HepG2 (cell line): ENCODE data around the gene MSI2.

Experiments used
- CREB1 ChIP-seq, 2 experiments: fragments of 450-650 bp in 1 of 2; IDR thresholded peaks; 2 replicates each; pipeline ENCODE4 v1.6.1; 2016 to 2017; ENCODE audit warnings: control low read depth in 1 of 2, mild to moderate bottlenecking in 1 of 2, missing compliant biosample characterization in 1 of 2, missing genetic modification characterization in 1 of 2
- JUN ChIP-seq: sonication (generic); formaldehyde crosslinking; IDR thresholded peaks from 2 replicates; pipeline ENCODE4 v1.4.0; 2020; ENCODE audit warnings: mild to moderate bottlenecking, missing genetic modification reagents
- PCBP1 ChIP-seq: fragments of 200-400 bp; formaldehyde crosslinking; IDR thresholded peaks from 2 replicates; pipeline ENCODE4 v1.6.1; 2017; ENCODE audit warnings: mild to moderate bottlenecking, low read depth, low read length, borderline replicate concordance
- REST ChIP-seq, 2 experiments: IDR thresholded peaks; 2 replicates each; pipeline ENCODE4 v1.6.1; 2011 to 2012; ENCODE audit warnings: low read length in 2 of 2, borderline replicate concordance in 1 of 2, low read depth in 1 of 2, mild to moderate bottlenecking in 1 of 2, moderate library complexity in 1 of 2
- RFX5 ChIP-seq: IDR thresholded peaks from 2 replicates; pipeline ENCODE4 v1.6.1; 2011; ENCODE audit warnings: low read depth, low read length, improper control_type of control experiment
- ZNF441 ChIP-seq: sonication (generic); formaldehyde crosslinking; IDR thresholded peaks from 2 replicates; pipeline ENCODE4 v1.7.0; 2021; ENCODE audit warnings: missing genetic modification reagents, borderline replicate concordance
- ZNF883 ChIP-seq: sonication (generic); formaldehyde crosslinking; IDR thresholded peaks from 2 replicates; pipeline ENCODE4 v1.5.1; 2020; ENCODE audit warnings: mild to moderate bottlenecking, missing genetic modification reagents; ENCODE audit errors: not compliant biosample characterization
- ZSCAN30 ChIP-seq: sonication (generic); formaldehyde crosslinking; IDR thresholded peaks from 2 replicates; pipeline ENCODE4 v1.5.0; 2020; ENCODE audit warnings: mild to moderate bottlenecking, missing genetic modification reagents
- TF ChIP-seq, protein P1 (sequence below): sonication (generic); formaldehyde crosslinking; IDR thresholded peaks from 2 replicates; pipeline ENCODE4 v1.5.0; 2020; ENCODE audit warnings: mild to moderate bottlenecking, missing genetic modification reagents, moderate library complexity

- TF ChIP-seq REST (IDR thresholded peaks at IDR 0.05; ENCODE audit: borderline replicate concordance in 1 of 2, low read depth in 1 of 2, low read length in 2 of 2) (no peak), ZNF441 (CRISPR knock-in tag) (no peak), ZNF883 (no peak), RFX5 (no peak), ZSCAN30 (CRISPR knock-in tag) (no peak), PCBP1 (no peak), JUN (CRISPR knock-in tag) (no peak), CREB1 (IDR thresholded peaks at IDR 0.05) (no peak), CREB1 (CRISPR knock-in tag; IDR thresholded peaks at IDR 0.05) (no peak)
- TF ChIP-seq, protein P1, sequence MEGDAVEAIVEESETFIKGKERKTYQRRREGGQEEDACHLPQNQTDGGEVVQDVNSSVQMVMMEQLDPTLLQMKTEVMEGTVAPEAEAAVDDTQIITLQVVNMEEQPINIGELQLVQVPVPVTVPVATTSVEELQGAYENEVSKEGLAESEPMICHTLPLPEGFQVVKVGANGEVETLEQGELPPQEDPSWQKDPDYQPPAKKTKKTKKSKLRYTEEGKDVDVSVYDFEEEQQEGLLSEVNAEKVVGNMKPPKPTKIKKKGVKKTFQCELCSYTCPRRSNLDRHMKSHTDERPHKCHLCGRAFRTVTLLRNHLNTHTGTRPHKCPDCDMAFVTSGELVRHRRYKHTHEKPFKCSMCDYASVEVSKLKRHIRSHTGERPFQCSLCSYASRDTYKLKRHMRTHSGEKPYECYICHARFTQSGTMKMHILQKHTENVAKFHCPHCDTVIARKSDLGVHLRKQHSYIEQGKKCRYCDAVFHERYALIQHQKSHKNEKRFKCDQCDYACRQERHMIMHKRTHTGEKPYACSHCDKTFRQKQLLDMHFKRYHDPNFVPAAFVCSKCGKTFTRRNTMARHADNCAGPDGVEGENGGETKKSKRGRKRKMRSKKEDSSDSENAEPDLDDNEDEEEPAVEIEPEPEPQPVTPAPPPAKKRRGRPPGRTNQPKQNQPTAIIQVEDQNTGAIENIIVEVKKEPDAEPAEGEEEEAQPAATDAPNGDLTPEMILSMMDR (CRISPR knock-in tag): no peak
Measured at GRCh38 chr17:57394375-57394774, 138.1 kb downstream of the MSI2 start.
